Hindlimb muscle (tissue), 1 donor: Measurements from ENCODE around the gene RNF14. TPM values are rescaled to one million over a fixed set of nuclear protein-coding genes. Genes with fewer than 3 reads are reported as not detected.
A peak's percentile ranks its signal among the peaks of the same experiment; 100 is the strongest.

Source experiments
- DNase-seq: peaks from one replicate; pipeline ENCODE4 v3.0.0-alpha.2; 2013
- polyA plus RNA-seq: library from polyadenylated mRNA; unstranded; fragments of 120-200 nt; gene quantifications from one replicate; pipeline ENCODE4 v1.2.1, GENCODE V29; 2013; ENCODE audit not compliant: insufficient read length

RNF14 gene
- polyA plus RNA-seq, 1 donor: 41.8 TPM

DNA sequence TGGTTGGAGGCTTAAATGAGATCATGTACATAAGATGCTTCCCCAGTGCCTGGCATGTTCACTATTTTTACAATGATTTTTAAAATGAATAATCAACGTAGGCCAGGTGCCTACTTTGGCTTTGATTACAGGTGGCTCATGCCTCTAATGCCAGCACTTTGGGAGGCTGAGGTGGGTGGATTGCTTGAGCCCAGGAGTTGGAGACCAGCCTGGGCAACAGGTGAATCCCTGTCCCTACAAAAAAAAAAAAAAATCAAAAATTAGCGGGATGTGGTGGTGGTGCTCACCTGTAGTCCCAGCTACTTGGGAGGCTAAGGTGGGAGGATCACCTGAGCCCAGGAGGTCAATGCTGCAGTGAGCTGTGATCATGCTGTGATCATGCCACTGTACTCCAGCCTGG lies 20.1 kb upstream of the RNF14 start:
- DNase-seq: no peak

DNA sequence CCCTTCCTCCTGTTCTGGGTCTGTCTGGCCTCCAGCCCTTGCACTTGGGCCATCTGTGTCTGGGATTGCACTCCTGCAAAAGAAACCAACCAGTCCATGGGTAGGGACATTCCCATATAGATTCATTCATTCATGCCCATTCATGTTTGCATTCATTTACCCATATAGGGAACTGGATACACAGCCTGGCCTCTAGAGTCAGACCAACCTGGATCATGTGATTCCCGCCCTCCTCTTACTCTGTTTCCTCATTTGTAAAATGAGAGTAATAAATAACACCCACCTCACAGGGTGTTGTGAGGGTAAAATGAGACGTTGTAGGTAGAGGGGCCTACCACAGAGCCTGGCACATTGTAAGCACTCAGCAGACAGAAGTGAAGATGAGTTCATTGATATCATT lies 19.4 kb upstream of the RNF14 start:
- DNase-seq: no peak

DNA sequence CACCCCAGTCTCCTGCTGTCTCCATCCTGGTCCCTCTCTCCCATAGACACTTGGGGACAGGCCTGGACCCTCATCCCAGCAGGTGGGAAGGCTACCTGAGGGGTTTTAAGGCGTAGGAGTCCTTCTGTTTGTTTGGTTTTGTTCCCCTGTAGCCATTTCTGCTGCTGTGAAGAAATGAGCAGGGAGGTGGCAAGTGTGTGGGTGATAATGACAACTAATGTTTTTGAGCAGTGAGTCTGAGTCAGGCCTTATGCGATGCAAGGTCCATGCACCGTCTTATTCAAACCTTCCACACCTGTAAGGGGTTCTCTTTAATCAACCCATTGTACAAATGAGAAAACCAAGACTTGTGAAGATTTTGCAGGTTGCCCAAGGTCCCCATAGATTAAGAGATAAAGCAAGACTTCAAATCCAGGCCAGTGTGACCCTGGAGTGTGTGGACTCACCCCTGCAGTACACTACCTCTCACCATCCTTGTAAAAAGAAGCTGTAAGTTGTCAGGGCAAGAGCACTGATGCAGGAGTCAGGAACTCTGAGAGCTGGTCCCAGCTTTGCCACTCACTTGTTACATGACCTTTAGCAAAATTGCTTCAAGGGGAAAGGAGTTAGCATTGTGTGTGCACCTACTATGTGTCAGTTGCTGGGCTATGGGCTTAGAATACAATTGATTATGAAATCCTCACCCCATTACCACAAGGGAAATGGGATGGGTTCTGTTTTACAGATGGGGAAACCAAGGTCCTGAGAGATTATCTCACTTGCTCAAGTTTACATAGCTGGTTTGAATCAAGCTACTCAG lies 18.5 kb upstream of the RNF14 start:
- DNase-seq: no peak

DNA sequence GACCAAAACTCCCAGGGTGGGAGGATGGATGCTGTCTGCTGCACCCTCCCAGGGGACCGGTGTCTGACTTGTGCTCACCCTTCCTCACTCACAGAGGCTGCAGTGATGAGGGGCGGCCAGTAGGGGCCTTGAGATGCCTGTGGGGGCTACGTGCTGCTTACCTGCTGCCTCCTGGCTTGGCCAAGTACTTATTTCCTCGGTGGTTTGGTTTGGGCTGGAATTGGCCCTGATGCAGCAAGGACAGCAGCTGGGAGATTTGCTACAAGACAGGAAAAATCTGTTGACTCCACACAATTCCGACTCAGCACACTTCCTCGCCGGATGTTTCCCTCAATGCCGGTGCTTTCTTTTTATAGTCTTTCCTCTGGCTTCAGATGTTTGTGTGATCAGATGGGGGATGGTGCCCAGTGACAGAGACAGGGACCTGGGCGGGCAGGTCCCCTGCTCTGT lies 17.5 kb upstream of the RNF14 start:
- DNase-seq: no peak

DNA sequence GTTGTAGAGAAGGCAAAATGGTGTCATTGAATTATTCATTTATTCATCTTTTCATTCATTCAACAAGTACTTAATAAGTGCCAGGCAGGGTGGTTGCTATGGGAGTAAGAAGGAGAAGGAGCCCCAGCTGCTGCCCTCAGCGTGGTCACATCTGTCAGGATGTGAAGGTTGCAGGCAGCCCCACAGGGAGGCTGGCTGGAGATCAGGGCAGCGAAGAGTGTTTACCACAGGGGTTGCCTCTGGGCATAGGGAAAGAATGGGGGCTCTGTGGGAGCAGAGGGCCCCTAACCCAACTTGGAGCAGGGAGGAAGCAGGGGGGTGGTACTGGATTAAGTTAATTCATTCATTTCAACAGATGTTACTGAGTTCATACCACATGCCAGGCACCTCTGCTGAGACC lies 16.9 kb upstream of the RNF14 start:
- no peak for DNase-seq

DNA sequence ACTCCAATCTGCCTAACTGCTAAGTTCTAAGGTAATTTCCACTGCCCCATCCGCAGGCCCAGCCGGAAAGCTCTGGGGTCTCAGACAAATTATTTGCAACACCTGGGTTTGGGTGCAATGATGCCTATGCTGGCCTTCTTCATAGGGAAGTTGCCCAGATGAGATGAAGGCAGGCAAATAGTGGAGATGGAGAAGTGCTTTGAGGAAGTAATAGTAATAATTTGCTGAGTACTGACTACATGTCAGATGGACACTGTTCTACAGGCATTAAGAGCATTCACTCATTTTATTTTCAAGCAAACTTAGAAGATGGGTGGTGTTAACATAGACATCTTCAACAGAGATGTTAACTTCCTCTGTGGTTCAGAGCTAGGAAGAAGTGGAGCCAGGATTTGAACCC lies 14.7 kb upstream of the RNF14 start:
- DNase-seq: no peak

DNA sequence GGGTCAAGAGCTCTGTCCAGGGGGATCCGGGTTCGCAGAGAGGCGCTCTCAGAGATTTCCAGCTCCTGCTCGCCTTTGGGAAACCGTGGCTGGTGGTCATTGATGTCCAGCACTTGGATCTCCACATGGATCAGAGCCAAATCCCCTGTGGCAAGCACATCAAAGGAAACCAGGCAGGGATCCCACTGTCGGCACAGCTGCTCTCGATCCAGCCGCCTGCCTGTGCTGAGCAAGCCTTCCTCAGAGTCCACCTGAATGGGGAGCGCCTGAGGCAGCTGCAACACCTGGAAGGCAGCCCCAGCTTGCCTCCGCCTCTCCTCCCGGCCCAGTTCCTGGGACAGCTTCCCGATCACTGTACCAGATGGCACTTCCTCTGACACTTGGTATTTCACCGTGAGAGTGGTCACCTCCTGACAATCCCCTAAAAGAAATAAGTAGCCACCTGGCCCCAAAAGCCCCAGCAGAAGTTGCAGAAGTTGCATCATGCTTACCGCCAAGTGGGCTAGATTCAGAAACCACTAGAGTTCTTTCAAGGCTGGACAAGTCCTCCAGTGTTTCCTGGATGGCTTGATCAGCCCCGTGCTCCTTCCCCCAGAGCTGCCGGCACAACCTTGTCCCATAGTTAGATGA lies 11.4 kb upstream of the RNF14 start:
- no peak for DNase-seq

DNA sequence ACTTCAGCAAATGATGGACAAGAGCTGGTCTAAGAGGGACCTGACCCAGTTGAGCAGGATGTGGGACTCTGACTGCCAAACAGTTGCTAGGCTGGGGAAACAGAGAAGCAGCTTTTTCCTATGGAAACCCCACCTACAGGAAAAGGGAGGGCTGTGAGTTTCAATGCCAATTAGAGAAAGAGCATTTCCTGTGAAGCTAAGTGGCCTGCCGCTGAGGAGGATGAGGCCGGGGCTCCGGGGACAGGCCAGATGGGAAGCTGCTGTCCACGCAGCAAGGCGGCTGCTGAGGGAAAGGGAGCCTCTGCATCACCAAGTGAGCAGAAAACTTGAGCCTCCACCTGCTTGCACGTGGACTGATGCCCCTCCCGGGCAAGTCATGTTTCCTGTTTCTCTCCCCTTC lies 10.8 kb upstream of the RNF14 start, which contains the start of gene PCDH12:
Gene PCDH12, minus strand, starts transcription at position 90 of the 400 bp plus-strand sequence. CDS start 351 bp downstream, outside the sequence.
- DNase-seq: peak; percentile 82

DNA sequence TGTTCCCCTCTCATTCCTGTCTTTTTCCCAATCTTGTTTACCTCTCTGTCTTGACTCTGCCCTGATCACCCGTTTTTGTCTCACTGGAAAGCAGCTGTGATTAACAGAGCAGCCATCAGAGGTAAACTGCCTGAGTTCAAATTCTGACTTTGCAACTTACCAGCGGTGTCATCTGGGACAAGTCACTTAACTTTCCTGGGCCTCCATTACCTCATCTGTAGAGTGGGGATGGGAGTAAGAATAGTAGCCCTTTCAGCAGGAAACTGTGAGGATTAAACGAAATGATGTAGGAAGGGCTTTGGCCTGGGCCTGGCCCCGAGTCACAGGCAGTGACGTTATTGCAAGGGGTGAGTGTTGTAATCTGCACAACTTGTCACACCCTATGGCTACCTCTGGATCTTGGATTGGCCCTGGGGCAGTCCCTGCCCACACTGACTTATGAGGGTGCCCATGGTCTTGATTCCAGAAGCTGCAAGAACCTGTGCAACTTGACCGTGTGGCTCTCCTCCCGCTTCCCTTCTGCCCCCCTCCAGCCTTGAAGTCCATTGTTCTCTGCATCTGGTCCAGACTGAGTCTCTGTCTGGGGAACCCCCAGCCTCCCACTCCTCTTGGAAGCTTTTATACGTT lies 10.2 kb upstream of the RNF14 start:
- no peak for DNase-seq

DNA sequence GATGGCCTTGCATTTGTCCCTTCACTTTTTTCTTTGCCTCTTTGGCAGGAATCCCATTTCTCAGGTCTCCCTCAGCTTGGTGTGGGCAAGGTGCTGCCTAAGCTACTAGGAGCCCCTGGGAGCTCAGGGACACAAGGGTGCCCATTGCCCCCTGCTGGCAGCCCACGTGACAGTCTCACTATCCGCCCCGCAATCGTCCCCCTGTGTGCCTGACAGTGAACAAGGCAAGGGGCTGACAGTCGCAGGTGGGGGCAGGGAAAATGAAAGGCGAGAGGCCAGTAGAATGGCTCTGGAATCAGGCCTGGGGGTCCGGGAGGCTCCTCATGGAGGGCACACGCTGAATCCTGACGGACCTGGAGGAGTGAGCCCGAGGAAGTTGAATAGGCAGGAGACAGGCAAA lies 8.9 kb upstream of the RNF14 start:
- no peak for DNase-seq

DNA sequence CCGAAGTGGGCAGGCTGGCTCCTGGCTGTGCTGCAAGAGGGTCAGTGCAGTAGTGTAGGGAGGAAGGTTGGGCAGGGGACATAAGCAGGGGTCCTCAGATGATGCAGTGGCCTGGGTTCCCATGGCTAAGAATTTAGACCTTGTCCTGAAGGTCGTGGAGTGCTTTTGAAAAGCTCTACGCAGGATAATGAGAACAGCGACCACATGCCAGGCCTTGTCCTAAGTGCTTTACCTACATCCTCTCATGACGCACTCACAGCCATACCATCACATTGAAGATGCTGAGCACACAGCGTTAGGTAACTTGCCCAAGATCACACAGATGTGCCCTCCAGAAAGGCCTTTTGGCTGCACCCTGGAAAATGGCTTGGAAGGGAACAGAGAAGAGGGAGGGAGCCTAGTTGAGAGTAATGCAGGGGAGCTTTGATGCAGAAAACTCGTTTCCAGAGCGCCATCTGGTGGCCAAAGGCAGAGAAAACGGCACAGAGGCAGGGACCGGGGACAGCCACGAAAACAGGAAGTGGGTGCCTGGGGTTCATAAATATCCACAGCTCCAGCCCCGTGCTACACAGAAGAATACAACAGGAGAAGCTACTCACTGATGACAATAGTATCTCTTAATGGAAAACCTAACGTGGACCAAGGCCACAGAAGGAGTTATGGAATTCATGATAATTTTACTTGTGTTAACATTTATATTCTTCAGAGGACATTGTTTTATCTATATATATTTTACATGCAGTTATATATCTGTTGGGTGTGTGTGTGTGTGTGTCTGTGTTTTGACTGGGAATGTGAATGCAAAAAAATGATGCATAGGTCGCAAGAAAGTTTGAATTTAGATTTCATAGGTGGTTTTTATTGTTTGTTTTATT lies 8.2 kb upstream of the RNF14 start:
- peak; percentile 91 for DNase-seq

DNA sequence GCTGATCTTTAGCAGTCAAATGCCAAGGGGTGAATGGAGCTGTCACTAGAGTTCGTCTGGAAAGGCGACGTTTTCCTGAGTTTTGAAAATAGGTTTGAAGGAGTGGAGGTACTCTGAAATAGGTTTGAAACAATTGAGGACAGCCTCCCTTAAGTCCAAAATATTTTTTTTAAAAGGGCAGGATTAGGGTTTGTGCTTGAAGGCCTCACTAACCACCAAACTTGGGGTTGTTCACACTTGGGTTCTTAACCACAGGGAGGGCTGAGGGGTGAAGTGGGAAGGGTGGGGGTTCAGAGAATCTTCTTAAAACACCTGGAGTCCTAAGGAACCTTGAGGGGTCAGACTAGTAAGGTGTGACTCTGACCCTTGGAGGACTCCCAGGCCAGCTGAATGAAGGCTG lies 7.4 kb upstream of the RNF14 start:
- no peak for DNase-seq

DNA sequence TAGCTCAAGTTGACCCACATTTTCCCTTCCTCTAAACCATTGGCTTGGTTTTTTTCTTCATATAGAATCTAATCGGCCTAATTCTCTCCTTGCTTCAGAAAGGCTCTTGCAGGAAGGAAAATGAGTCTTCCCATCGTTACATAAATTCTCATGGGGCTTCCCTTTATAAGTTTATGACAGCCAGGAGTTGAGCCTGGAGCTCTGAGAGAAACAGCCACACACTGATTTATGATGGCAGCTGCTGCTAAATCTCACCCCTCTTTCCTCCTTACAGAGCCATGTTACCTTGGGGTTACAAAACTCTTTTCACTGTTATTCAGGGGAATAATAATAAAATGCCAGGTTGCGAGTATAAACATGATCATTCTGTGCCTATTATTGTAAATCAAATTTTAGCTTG lies 5.2 kb upstream of the RNF14 start:
- DNase-seq: no peak

DNA sequence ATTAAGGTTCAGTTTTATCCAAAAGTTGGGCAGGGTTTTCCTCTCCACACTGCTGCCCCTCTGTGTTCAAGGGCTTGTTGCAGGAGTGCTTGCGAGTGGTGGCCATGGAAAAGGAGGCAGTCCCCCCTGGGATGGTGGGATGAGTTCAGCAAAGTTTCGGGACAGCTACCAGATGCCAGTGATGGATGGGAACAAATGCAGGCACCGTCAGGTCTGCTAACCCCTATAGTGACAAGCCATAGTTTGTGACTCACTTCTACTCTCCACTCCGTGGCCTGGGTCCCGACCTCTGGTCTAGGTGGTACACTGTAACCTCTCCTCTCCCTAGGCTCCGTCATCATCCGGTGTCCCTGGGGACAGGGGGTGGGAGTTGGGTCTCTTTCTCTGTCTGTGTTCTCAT lies 3.8 kb upstream of the RNF14 start:
- DNase-seq: no peak

DNA sequence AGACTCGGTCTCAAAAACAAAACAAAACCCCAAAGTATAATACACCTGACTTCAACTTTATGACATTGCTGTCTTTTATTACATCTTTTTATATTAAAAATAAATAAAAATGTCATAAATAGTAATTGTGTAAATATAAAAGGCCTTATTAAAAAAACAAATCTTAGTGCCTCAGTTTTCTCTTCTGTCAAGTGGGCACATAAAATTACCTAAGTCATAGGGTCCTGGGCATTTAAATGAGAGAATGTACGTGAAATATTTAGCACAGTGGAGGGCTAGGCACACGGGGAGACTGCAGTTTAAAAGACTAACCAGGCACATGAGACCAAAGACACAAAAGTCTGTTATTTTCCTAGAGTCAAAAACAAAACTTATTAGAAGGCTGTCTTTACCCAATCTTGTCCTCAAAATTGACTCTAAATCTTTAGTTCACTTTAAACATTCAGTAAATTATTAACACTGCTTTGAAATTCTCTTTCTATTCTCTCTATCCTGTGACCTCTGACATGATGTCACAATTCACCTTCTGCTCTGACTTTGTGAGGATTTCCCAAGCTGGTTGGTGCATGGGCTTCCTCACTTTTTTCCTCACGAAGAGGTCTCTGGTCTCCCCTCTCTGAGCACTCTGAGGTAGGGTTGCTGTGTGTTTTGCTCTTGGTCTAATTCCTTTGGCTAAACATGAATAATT lies 2.5 kb upstream of the RNF14 start:
- DNase-seq: no peak

DNA sequence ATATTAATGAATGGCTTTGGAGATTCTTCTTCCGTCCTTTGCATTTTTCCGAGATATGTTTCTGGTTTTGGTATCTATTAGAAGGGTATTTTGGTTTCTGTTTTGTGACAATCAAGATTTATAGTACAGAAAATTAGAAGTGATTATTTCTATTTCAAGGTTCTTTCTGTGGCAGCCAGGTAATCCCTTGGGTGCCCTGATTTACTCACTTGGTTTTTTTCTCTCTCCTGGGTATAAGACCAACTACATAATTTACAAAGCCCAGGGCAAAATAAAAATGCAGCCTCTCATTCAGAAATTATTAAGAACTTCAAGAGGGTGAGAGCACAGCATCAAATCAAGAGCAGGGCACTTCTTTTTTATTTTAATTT lies 2.0 kb upstream of the RNF14 start:
- no peak for DNase-seq

DNA sequence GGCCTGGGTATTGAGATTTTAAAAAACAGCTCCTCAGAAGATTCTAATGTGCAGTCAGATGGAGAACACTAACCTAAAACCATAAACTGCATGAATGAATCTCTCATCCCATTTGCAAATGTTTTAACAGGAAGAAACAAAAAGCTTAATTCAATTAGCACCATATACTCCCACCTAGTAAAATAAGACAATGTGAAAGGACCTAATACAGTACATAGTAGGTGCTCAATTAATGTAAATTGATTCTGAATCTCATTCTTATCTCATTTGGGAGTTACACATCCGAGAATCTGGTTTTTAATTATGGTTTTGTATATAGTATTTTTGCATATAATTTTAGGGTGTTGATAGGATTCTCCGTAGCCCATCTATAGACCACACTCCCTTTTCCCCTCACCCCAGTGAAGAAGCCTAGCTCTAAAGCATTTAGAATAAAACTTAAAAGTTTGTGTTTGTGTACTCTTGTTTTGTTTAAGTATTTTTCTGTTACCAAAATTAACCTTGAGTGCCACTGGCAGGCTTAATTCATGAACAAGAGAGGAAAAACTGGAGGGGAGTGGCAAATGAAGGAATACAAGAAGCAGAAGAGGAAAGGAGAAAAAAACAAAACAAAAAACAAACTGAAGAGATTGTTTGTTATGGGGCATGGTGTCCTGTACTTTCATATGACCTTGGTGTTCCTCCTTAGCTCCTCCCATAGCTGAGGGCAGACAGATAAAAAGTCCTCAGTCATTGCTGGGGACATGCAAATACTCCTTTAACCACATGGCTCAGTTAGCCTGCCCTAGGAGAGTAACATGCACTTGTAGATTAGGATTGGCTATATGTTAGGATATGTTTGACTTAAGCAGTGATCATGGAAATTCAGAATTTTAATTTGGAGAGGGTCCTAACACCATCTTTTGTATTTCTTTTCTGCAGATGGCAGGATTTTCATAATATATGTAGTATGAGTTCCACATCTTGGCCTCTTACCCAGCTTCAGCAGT lies 1.2 kb downstream of the RNF14 start:
- DNase-seq: no peak

DNA sequence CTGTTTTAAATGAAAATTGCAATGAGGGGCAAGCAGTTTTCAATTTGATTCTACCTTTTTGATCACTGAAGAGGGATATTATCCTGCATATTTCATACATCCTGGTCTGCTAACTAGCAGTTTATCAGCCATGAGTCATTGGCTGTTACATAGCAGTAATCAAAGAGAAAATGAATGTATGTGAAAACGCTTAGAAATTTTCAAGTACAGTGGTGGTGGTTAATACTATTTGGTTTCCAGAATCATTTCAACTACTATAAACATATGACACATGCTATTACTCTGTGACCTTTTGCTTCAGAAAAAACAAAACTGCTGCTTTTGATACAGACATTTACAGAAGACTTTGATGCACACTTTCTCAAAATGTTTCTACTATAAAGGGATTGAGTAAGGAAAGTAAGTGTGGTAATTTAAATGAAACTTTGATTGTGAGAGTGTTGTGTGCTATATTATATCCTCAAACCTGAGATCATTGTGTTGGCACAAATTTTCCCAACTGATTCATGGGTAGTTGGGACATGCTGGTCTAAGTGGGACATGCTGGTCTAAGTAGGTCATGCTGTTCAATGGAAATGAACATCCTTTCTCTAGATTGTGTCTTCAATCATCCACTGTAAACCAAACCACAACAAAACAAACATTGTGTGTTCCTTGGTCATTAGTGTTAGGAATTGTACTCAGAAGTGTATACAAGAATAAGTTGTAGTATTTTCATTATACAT lies 5.1 kb downstream of the RNF14 start:
- DNase-seq: no peak

DNA sequence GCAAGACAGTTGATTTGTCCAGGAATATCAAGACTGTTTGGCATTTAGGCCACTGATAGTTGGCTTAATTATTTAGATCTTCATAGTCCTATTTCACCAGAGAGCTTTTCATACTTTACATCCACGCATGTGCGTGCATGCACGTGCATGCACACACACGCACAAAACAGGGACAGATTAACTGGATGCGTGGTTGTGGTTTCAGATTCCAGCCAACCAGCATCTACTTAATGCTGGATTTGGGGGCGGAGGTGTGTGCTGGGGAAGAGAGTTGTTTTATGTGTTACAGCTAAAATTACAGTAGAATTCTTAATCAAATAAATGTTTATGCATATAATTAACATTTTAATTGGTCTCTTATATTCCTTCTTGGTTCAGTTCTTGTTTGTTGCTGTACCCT lies 7.3 kb downstream of the RNF14 start:
- DNase-seq: no peak

DNA sequence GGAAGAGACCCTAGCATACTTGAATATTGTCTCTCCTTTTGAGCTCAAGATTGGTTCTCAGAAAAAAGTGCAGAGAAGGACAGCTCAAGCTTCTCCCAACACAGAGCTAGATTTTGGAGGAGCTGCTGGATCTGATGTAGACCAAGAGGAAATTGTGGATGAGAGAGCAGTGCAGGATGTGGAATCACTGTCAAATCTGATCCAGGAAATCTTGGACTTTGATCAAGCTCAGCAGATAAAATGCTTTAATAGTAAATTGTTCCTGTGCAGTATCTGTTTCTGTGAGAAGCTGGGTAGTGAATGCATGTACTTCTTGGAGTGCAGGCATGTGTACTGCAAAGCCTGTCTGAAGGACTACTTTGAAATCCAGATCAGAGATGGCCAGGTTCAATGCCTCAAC lies 9.5 kb downstream of the RNF14 start:
- no peak for DNase-seq
